HG03103 (cell line): ENCODE data around the gene SOX11.

Experiments
- ATAC-seq: cut with Tn5 transposase; IDR thresholded peaks from one replicate; pipeline ENCODE4 v1.9.1; 2021; ENCODE audit warnings: low read depth; ENCODE audit not compliant: unreplicated experiment

Gene SOX11

GRCh38 chr2:5691221-5691984 lies 781 bp upstream of the SOX11 start:
- ATAC-seq: no peak

GRCh38 chr2:5692561-5693286 lies 540 bp downstream of the SOX11 start:
- no peak for ATAC-seq

GRCh38 chr2:5693287-5694201 lies 1.4 kb downstream of the SOX11 start:
- ATAC-seq: no peak

- ATAC-seq: no peak
These were observed 2.1 kb downstream of the SOX11 start for GRCh38 chr2:5694306-5694705.

GRCh38 chr2:5695654-5696403 lies 3.6 kb downstream of the SOX11 start:
- ATAC-seq: no peak

GRCh38 chr2:5696404-5696944 lies 4.3 kb downstream of the SOX11 start:
- no peak for ATAC-seq

GRCh38 chr2:5696945-5697521 lies 4.8 kb downstream of the SOX11 start:
- ATAC-seq: no peak

- ATAC-seq: no peak
These were observed 5.4 kb downstream of the SOX11 start for GRCh38 chr2:5697562-5697961.

- no peak for ATAC-seq
These were observed 6.0 kb downstream of the SOX11 start for GRCh38 chr2:5698134-5698533.

- no peak for ATAC-seq
These were observed 7.8 kb downstream of the SOX11 start for GRCh38 chr2:5699963-5700362.

GRCh38 chr2:5700551-5700950 lies 8.4 kb downstream of the SOX11 start:
- ATAC-seq: no peak

GRCh38 chr2:5701266-5701665 lies 9.1 kb downstream of the SOX11 start:
- ATAC-seq: no peak

GRCh38 chr2:5703166-5703565 lies 11.0 kb downstream of the SOX11 start:
- ATAC-seq: no peak

GRCh38 chr2:5705490-5705889 lies 13.3 kb downstream of the SOX11 start:
- no peak for ATAC-seq

GRCh38 chr2:5706717-5707455 lies 14.7 kb downstream of the SOX11 start:
- ATAC-seq: no peak

GRCh38 chr2:5710615-5711014 lies 18.4 kb downstream of the SOX11 start:
- no peak for ATAC-seq

GRCh38 chr2:5713101-5713500 lies 20.9 kb downstream of the SOX11 start:
- no peak for ATAC-seq

- no peak for ATAC-seq
These were observed 27.6 kb downstream of the SOX11 start for GRCh38 chr2:5719629-5720334.
